GM19240 (cell line): Measurements from ENCODE around the gene PHKB.

Source experiments
- DNase-seq: peaks from one replicate; pipeline ENCODE4 v3.0.0; 2011; ENCODE audit warnings: low spot score; ENCODE audit not compliant: insufficient read length

The PHKB gene

GRCh38 chr16:47565454-47565853 lies 104.3 kb downstream of the PHKB start:
- DNase-seq: no peak

GRCh38 chr16:47567321-47567720 lies 106.2 kb downstream of the PHKB start:
- DNase-seq: no peak

GRCh38 chr16:47568351-47568750 lies 107.2 kb downstream of the PHKB start:
- no peak for DNase-seq

GRCh38 chr16:47571049-47571448 lies 109.9 kb downstream of the PHKB start:
- DNase-seq: no peak

DNA sequence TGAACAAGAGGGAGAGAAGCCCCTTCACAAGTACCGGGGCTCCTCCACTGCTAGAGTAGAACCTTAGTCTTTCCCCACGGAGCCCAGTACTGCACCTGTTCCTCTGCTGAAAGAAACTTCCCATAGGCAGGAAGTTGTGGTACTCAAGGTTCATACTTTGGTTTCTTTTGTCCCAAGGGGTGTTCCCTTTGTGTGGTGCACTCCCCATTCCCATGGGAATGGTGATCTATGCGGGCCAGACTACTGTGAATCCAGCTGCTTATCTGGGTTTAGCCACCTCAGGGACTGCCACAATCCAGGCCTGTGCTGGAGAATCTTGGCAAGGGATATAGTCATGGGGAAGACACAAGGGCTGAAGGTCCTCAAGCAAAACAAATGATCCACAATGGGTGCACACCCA lies 110.6 kb downstream of the PHKB start:
- DNase-seq: no peak

DNA sequence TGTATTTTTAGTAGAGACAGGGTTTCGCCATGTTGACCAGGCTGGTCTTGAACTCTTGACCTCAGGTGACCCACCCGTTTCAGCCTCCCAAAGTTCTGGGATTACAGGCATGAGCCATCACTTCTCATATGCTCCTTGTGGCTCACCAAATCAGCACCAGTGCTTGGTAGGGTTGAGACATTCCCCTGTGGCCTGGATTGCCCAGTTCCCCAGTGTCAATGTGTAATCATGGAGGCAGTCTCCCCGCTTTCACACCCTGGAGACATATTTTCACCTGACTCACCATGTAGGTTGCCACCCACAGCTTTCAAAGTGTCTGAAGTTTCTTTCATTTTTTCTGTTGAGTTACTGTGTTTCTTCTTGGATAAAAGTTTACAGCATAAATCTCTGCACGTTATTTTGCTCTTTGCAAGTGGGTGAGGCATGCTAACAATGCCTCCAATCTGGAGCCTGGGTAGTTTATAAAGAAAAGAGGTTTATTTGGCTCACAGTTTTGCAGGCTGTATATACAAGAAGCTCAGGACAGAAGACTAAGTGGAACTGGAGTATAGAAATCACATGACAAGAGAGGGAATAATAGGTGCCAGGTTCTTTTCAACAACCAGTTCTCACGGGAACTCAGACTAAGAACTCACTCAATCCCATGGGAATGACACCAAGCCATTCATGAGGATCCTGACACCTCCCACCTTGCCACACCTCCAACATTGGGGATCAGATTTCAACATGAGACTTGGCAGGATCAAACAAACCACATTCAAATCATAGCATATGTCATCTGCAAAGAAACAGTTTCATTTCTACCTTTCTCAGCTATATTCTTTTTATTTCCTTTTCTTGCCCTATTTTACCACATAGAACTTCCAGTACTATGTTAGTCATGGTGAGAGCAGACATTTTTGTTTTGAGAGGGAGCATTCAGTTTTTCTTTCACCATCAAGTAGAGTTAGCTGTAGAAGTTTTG lies 113.2 kb downstream of the PHKB start:
- DNase-seq: no peak

DNA sequence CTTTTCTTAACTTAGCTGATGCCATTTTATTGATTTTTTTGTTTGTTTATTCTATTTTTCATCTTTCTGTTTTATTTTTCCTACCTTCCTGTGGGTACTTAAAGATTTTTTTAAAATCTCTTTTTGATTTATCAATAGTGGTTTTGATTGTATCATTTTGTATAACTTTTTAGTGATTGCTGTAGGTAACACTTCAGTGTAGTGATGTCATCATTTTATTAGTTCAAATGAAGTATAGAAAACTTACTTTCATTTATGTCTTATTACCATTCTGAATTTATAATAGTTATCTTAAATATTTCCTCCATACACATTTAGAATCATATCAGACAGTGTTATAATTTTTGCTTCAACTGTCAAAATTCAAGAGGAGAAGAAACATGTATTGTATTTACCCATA lies 115.9 kb downstream of the PHKB start:
- DNase-seq: no peak

DNA sequence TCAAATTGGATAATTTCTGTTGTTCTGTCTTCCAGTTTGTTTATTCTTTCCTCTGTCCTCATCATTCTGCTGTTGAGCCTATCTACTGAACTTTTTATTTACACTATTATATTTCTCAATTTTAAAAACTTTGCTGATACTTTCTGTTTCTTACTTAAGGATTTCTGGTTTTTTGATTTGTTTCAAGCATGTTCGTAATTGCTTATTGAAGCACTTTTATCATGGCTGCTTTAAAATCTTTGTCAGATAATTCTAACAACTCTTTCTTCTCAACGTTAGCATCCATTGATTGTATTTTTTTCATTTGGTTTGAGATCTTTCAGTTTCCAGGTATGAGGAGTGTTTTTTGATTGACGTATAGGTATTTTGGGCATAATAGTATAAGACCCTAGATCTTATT lies 116.9 kb downstream of the PHKB start:
- DNase-seq: no peak

DNA sequence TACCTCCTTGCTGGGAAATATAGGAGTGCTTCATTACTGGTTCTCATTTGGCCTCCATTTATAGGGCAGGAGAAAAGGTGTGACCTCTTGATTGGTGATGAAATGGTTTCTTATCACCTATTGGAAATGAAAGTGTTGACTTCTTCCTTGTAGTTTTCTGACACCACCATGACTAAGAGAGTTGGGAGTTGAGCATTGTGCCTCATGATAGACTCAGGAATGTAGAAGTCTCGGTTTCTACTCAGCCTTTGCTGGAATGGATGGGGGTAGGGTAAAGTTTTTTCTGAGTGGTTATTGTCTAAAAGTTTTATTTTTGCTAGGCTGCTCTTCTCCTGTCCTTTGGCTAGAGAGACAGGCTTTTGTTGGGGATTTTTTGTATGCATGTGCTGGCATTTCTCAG lies 117.4 kb downstream of the PHKB start:
- no peak for DNase-seq

- no peak for DNase-seq
Observed at GRCh38 chr16:47581114-47581513, 120.0 kb downstream of the PHKB start.

GRCh38 chr16:47584464-47585225 lies 123.5 kb downstream of the PHKB start:
- no peak for DNase-seq

DNA sequence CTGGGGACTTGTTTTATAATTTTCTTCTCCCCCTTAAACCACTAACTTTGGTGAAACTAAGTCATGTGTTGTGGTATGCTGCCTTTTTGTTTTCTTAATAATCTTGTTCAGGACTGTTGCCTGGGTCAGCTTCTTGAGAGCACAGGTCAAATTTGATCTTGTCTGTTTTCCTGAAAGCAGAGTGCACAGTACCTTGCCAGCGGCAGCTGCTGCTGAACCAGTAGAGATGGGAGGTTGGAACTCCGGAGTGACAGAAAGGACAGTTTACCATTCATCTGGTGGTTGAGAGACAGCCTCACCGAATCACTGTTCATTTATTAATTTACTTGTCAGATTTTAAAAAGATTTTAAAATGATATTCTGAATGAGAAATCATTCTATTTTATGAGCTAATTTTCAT lies 125.0 kb downstream of the PHKB start:
- no peak for DNase-seq

GRCh38 chr16:47590472-47590871 lies 129.3 kb downstream of the PHKB start:
- DNase-seq: no peak

- no peak for DNase-seq
Observed at GRCh38 chr16:47592232-47592631, 131.1 kb downstream of the PHKB start.

GRCh38 chr16:47599512-47599911 lies 138.4 kb downstream of the PHKB start:
- peak; percentile 4 for DNase-seq

GRCh38 chr16:47600376-47600775 lies 139.2 kb downstream of the PHKB start:
- DNase-seq: no peak

DNA sequence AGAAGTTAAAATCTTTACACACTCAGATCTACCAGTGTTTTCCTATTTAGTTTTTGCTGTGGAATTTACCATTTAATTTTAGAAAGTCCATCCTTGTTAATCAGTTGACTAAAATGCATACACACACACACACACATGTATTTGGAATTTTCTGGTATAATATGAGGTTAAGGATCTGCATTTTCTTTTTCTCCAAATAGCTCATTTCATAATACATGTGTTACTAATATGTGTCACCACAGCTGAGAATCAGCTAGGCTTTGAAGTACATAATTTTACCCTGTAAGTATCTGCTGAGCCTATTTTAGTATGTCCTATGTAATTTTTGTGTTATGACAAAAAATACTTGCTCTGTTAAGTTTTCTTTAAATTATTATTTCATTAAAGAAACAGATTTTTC lies 143.2 kb downstream of the PHKB start:
- DNase-seq: no peak

GRCh38 chr16:47611042-47611441 lies 149.9 kb downstream of the PHKB start:
- no peak for DNase-seq

DNA sequence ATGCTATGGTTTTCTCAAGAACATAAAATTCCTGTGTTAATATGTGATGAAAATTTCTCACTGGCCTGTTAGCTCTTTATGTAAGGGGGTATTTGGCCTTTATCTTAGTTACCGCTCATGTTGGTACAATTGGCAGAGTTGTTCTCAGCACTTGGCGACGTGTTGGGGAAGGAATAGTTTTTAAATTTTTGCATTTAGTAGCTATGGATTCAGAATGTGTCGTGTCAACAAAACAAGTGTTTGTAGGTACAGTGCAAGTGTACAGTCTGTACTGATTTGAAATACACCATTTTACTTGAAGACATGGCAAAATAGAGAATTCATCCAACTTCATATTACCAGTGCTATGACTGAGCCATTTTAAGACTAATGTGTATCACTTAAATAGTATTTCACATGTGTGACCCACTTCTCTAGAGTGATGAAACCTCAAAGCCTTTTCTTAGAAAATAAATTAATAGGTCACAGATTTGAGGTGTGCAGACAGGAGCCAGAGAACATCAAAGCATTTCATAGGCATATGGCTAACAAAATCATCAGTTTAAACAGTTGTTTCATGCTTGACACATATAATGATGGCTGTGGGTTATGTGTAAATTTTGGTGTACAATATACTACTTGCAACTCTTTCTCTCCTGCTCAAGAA lies 150.8 kb downstream of the PHKB start:
- no peak for DNase-seq

DNA sequence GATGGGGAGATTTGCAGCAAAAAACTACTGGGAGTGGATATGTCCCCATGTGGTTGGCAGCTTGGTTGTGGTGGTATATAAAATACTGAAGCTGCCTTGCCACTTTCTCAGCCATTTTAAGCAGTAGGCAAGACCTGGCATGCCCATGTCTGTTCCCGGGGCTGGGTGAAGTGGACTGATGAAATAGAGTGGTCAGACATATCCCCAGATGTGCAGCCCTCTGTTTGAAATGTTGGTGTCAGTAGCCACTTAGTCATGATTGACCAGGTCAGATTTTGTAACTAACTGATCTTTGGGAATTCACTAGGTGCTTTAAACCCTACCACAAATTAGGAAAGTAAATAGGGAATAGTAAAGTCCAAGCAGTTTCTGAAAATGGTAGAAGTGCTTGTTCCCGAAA lies 151.6 kb downstream of the PHKB start:
- no peak for DNase-seq

DNA sequence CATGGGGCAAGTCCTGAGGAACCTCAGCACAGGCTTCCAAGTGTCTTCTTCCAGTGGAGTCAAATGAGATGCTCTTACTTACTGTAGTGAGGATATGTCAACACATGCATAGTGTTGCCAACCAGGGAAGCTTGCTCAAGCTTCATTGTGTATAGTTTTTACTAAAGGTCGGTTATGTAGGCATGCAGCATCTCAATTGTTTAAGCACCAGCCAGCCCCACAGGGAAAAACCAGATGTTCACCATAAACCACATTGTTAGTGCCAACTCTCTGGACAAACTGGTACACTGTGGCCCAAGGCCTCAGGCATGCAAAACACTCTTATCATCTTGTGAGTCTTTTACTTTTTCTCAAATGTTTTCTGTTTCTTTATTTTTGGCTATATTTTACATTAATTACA lies 152.1 kb downstream of the PHKB start:
- no peak for DNase-seq

GRCh38 chr16:47617732-47618131 lies 156.6 kb downstream of the PHKB start:
- DNase-seq: no peak
